Measurements from ENCODE around the gene NEURL4.

DNA sequence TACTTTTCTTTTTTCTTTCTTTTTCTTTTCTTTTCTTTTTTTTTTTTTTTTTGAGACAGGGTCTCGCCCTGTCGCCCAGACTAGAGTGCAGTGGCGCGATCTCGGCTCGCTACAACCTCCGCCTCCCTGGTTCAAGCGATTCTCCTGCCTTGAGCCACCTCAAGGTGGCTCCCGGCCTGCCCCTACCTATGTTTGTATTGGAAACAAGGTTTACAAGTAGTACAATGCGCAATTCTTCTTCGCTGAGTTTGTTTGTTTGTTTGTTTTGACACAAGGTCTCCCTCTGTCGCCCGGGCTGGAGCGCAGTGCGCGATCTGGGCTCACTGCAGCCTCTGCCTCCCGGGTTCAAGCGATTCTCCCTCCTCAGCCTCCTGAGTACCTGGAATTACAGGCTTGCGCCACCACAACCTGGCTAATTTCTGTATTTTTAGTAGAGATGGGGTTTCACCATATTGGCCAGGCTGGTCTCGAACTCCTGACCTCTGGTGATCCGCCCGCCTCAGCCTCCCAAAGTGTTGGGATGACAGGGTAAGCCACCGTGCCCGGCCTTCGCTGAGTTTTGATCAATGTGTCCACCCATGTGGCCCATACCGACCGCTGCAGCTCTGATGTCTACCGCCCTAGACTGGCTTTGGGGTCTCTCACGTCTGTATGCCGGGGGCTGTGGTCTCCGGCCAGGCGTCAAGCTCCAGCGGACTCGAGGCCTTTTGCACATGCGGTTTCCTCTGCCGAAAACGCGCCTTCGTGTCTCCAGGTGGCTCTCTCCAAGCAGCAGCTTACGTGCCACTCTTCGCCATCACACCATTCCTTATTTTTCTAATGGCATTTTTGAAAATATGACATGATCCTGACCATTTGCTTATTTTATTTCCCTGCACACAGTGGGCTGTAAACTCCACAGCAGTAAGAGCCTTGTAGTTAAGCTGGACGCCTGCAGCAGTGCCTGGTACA is 33.6 kb downstream of the NEURL4 start:
- TF ChIP-seq, protein P1, sequence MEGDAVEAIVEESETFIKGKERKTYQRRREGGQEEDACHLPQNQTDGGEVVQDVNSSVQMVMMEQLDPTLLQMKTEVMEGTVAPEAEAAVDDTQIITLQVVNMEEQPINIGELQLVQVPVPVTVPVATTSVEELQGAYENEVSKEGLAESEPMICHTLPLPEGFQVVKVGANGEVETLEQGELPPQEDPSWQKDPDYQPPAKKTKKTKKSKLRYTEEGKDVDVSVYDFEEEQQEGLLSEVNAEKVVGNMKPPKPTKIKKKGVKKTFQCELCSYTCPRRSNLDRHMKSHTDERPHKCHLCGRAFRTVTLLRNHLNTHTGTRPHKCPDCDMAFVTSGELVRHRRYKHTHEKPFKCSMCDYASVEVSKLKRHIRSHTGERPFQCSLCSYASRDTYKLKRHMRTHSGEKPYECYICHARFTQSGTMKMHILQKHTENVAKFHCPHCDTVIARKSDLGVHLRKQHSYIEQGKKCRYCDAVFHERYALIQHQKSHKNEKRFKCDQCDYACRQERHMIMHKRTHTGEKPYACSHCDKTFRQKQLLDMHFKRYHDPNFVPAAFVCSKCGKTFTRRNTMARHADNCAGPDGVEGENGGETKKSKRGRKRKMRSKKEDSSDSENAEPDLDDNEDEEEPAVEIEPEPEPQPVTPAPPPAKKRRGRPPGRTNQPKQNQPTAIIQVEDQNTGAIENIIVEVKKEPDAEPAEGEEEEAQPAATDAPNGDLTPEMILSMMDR (IDR thresholded peaks at IDR 0.05), result no peak
- no peak for TF ChIP-seq EP300 (IDR thresholded peaks at IDR 0.05)
- no peak for TF ChIP-seq POLR2A (IDR thresholded peaks at IDR 0.05)

All from stomach (tissue), 4 donors.